Panc1 (cell line): ENCODE results near the gene GPRIN1. TPM values are rescaled to one million over a fixed set of nuclear protein-coding genes. Genes with fewer than 3 reads are reported as not detected.
A peak's percentile ranks its signal among the peaks of the same experiment; 100 is the strongest.

Experiments
- ATAC-seq: fragments of 200-7000 bp; cut with Tn5 transposase; 2 replicates; pipeline ENCODE4 v1.9.1; 2020; ENCODE audit warnings: mild to moderate bottlenecking, moderate library complexity
- BruUV-seq: library from RNA; stranded (reverse); fragments of 400-500 nt; replicated peaks from 2 replicates; lab custom pipeline; 2021; lab: Mats Ljungman, UMichigan
- CTCF ChIA-PET: fragments of 300-600 bp; sonication (Branson Sonifier 250); formaldehyde crosslinking; loops from one replicate; lab custom pipeline; 2022; ENCODE audit warnings: antibody characterized with exemption; lab: Charles Lee
- POLR2A ChIA-PET: fragments of 300-600 bp; sonication (Branson Sonifier 250); formaldehyde crosslinking; loops from one replicate; lab custom pipeline; 2022; ENCODE audit warnings: antibody characterized with exemption; lab: Charles Lee
- DNase-seq: peaks from one replicate; pipeline ENCODE4 v3.0.0-alpha.2; 2010; ENCODE audit warnings: low read depth, low spot score
- H3K27ac ChIP-seq: 2 replicates; pipeline ENCODE4 v1.5.1; 2011; ENCODE audit warnings: mild to moderate bottlenecking, low read length, inconsistent platforms
- H3K27me3 ChIP-seq: fragments of 200-500 bp; sonication (Bioruptor generic); 2 replicates; pipeline ENCODE4 v1.6.0; 2014; ENCODE audit warnings: low read length, inconsistent platforms; ENCODE audit not compliant: control insufficient read depth, insufficient read depth
- H3K36me3 ChIP-seq: fragments of 200-500 bp; sonication (Bioruptor generic); 2 replicates; pipeline ENCODE4 v1.5.1; 2014; ENCODE audit warnings: inconsistent platforms, mild to moderate bottlenecking, low read length, moderate library complexity; ENCODE audit not compliant: control insufficient read depth, insufficient read depth
- H3K4me1 ChIP-seq: 2 replicates; pipeline ENCODE4 v1.5.1; 2011; ENCODE audit warnings: inconsistent platforms, mild to moderate bottlenecking, low read length, moderate library complexity; ENCODE audit not compliant: control insufficient read depth, insufficient read depth
- H3K4me3 ChIP-seq, 2 experiments: 2 replicates each; pipeline ENCODE4 v1.5.1; 2011 to 2012; ENCODE audit warnings: low read depth in 2 of 2, low read length in 2 of 2, mild to moderate bottlenecking in 2 of 2, inconsistent platforms in 1 of 2, moderate library complexity in 1 of 2
- H3K9me3 ChIP-seq: fragments of 200-500 bp; sonication (Bioruptor generic); 2 replicates; pipeline ENCODE4 v1.5.1; 2014; ENCODE audit warnings: low read depth, mild to moderate bottlenecking, inconsistent platforms, low read length, moderate library complexity; ENCODE audit not compliant: control insufficient read depth, insufficient read depth
- POLR2AphosphoS5 ChIP-seq: IDR thresholded peaks from 2 replicates; pipeline ENCODE4 v1.6.1; 2012; ENCODE audit warnings: mild to moderate bottlenecking, low read depth, low read length, moderate library complexity
- REST ChIP-seq, 2 experiments: IDR thresholded peaks; 2 replicates each; pipeline ENCODE4 v1.6.1; 2011 to 2012; ENCODE audit warnings: low read depth in 2 of 2, control low read depth in 1 of 2, low read length in 1 of 2, mild to moderate bottlenecking in 1 of 2, moderate library complexity in 1 of 2; ENCODE audit not compliant: insufficient read depth in 1 of 2
- SIN3A ChIP-seq: IDR thresholded peaks from 2 replicates; pipeline ENCODE4 v1.6.1; 2012; ENCODE audit warnings: low read depth, mild to moderate bottlenecking, low read length, moderate library complexity, borderline replicate concordance; ENCODE audit not compliant: insufficient read depth
- TCF7L2 ChIP-seq: IDR thresholded peaks from 2 replicates; pipeline ENCODE4 v1.6.1; 2011; ENCODE audit warnings: mild to moderate bottlenecking, low read depth, low read length, inconsistent platforms
- in situ Hi-C: cut with HindIII; loops from 2 replicates; pipeline ENCODE4 v1.10.0; 2016; ENCODE audit warnings: low sequenced_read_pairs, low pct_unique_long_range_greater_than_20kb
- intact Hi-C: fragments of 100-400 bp; cut with micrococcal nuclease; formaldehyde crosslinking; loops from one replicate; pipeline ENCODE4 v1.10.0; 2022; ENCODE audit not compliant: unreplicated experiment
- total RNA-seq: library from RNA; stranded (reverse); gene quantifications from one replicate; pipeline ENCODE4 v1.2.1, GENCODE V29; 2021; ENCODE audit not compliant: unreplicated experiment
- TF ChIP-seq, protein P1 (sequence below): fragments of 450-650 bp; IDR thresholded peaks from 2 replicates; pipeline ENCODE4 v1.5.1; 2017; ENCODE audit warnings: mild to moderate bottlenecking

The GPRIN1 gene
- total RNA-seq, 1 experiment from 2014 or later: 18.9 TPM

DNA sequence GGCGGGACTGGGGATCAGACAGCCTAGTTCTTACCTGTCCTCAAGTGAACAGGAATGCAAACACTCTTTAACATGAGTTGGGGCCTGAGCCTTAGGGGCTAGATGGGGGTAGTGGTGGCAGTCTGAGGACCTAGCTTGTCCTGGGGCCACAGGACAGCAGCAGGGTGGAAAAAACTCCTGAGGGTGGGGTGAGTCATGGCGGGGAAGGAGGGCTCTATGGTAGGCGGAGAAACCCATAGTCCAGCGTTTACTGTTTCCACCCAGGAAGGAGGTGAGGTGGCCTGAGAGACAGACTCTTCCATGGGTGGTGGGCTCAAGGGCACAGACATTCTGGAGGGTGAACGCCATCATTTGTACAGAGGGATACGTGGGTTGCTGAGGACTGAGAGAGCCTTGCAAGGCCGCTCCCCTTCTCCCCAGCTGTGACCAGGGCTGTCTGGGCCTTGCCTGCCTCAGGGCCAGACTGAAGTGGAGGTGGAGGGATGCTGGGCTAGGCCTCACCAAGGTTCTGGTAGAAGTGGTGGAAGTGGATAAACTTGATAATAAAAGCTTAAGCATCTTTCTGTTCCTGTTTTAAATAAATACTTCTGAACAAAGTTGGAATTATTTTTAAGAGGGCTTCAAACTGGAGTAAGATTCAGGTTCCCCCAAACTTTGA, 36.2 kb upstream of the GPRIN1 start:
- Histone ChIP-seq H3K27me3 (no peaks in the 10 kb centered on the region), H3K27ac (peak overlapping the region; percentile 86), H3K4me3 (peak overlapping the region; percentile 78 to 89; a peak in 3 of 4 replicates), H3K9me3 (no peaks in the 10 kb centered on the region), H3K4me1 (peaks cover 18% of the 10 kb centered on the region), H3K36me3 (peaks cover 3% of the 10 kb centered on the region; the same call in 1 of the 2 replicates)
- no TSS peak for BruUV-seq
- no peak for DNase-seq
- ChIA-PET POLR2A (interaction anchor here (0.6 kb wide), 1 partner anchor 460 kb away, joined by 7 read pairs; no protein-coding TSS in a partner anchor), CTCF (interaction anchor here (1.1 to 2.3 kb wide), 2 partner anchors 15 to 294 kb away, joined by 5 to 17 read pairs; no protein-coding TSS in a partner anchor)
- TF ChIP-seq REST (IDR thresholded peaks at IDR 0.05; ENCODE audit: insufficient read depth in 1 of 2, low read depth in 2 of 2, low read length in 1 of 2) (no peak), TCF7L2 (no peak), SIN3A (no peak), POLR2AphosphoS5 (no peak)
- TF ChIP-seq, protein P1, sequence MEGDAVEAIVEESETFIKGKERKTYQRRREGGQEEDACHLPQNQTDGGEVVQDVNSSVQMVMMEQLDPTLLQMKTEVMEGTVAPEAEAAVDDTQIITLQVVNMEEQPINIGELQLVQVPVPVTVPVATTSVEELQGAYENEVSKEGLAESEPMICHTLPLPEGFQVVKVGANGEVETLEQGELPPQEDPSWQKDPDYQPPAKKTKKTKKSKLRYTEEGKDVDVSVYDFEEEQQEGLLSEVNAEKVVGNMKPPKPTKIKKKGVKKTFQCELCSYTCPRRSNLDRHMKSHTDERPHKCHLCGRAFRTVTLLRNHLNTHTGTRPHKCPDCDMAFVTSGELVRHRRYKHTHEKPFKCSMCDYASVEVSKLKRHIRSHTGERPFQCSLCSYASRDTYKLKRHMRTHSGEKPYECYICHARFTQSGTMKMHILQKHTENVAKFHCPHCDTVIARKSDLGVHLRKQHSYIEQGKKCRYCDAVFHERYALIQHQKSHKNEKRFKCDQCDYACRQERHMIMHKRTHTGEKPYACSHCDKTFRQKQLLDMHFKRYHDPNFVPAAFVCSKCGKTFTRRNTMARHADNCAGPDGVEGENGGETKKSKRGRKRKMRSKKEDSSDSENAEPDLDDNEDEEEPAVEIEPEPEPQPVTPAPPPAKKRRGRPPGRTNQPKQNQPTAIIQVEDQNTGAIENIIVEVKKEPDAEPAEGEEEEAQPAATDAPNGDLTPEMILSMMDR: no peak
- in situ Hi-C loops: no loop called here
- ATAC-seq: no peak
- intact Hi-C loops: no loop called here

DNA sequence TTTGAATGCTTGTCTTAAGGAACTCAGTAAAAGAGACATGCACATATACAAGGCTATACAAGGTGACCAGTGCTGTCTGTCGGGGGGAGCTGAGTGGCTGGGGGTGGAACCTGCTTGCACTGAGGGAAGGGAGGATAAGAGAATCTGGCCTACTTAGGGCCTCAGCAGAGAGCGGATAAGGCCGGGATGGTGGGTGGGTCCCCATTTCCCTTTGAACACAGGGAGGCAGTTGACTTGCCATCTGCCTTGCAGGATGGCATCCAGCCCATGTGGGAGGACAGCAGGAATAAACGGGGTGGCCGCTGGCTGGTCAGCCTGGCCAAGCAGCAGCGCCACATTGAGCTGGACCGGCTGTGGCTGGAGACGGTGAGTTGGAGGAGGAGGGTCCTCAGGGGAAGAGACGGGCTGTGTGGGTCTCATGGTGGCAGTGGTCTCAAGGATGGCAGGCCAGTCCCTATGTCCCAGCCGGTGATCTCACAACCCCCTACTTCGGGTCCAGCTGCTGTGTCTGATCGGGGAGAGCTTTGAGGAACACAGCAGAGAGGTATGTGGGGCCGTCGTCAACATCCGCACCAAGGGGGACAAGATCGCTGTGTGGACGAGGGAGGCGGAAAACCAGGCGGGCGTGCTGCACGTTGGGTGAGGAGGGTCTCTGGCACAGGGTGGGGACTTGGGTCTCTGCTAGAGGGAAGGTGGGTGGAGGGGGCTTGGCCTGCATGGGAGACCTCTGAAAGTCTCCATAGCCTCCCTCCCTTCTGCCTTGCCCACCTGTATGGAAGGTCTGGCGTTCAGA, 35.1 kb upstream of the GPRIN1 start:
- H3K27me3 ChIP-seq: no peaks in the 10 kb centered on the region
- ChIA-PET POLR2A (no interaction called here), CTCF (no interaction called here)
- peaks cover 3% of the 10 kb centered on the region; the same call in 1 of the 2 replicates for H3K36me3 ChIP-seq
- ATAC-seq (no peak), DNase-seq (no peak)
- H3K4me3 ChIP-seq: no peak overlapping the region
- intact Hi-C loops (no loop called here), in situ Hi-C loops (no loop called here)
- no peaks in the 10 kb centered on the region for H3K9me3 ChIP-seq
- peaks cover 18% of the 10 kb centered on the region for H3K4me1 ChIP-seq
- no peak overlapping the region for H3K27ac ChIP-seq
- TF ChIP-seq, protein P1: no peak
- TF ChIP-seq TCF7L2 (no peak), SIN3A (no peak), REST (IDR thresholded peaks at IDR 0.05; ENCODE audit: insufficient read depth in 1 of 2, low read depth in 2 of 2, low read length in 1 of 2) (no peak), POLR2AphosphoS5 (no peak)
- no TSS peak for BruUV-seq
